T-helper 1 cell treated with Interleukin-12 subunit alpha and Interleukin-12 subunit beta and Interleukin-4 antibody, amounts not matched to agents 30 ng/mL and 1 ng/mL, for 36 hours (primary cell): ENCODE results near the gene MMP15. TPM values are rescaled to one million over a fixed set of nuclear protein-coding genes. Genes with fewer than 3 reads are reported as not detected.
"Not testable (repeated sequence)": the region's sequence is repeated elsewhere in the genome, so short reads cannot be mapped to it uniquely, and the experiment has no call there.

Source experiments
- intact Hi-C: fragments of 100-400 bp; cut with micrococcal nuclease; formaldehyde crosslinking; loops from one replicate; pipeline ENCODE4 v1.15.1; 2024
- total RNA-seq: library from RNA; stranded (reverse); gene quantifications from 2 replicates; pipeline ENCODE4 v1.2.3, GENCODE V29; 2022

The MMP15 gene
- 0.64 and 0.68 TPM in 2 replicates for total RNA-seq

GRCh38 chr16:58025351-58026138 is at the start of gene MMP15:
Gene MMP15, plus strand, starts transcription at chr16:58025754. Its CDS starts 597 bp downstream, at chr16:58026351.
- intact Hi-C loops, result loop anchor here (1.0 to 2.0 kb wide), 4 partner anchors 24 to 290 kb away; partner anchors contain the start of genes CFAP20, KATNB1 and USB1

GRCh38 chr16:57976331-57976796 is 49.2 kb upstream of the MMP15 start:
- intact Hi-C loops, result no loop called here

- intact Hi-C loops, result no loop called here
These were observed 48.0 kb upstream of the MMP15 start for GRCh38 chr16:57977418-57978069.

GRCh38 chr16:57978070-57978465 is 47.5 kb upstream of the MMP15 start:
- intact Hi-C loops, result not testable (repeated sequence)

GRCh38 chr16:57979006-57979585 is 46.5 kb upstream of the MMP15 start:
- intact Hi-C loops, result no loop called here

GRCh38 chr16:57981636-57982035 is 43.9 kb upstream of the MMP15 start:
- intact Hi-C loops, result no loop called here

GRCh38 chr16:57982385-57982784 is 43.2 kb upstream of the MMP15 start:
- intact Hi-C loops, result no loop called here

- intact Hi-C loops, result loop anchor here (1.0 to 5.0 kb wide), 10 partner anchors 17 to 447 kb away; partner anchors contain the start of genes CCDC102A, CFAP20, CSNK2A2 and KATNB1
These were observed 40.9 kb upstream of the MMP15 start for GRCh38 chr16:57984443-57985203.

- intact Hi-C loops, result loop anchor here (1.0 to 5.0 kb wide), 10 partner anchors 16 to 448 kb away; partner anchors contain the start of genes CCDC102A, CFAP20, CSNK2A2 and KATNB1
These were observed 40.1 kb upstream of the MMP15 start for GRCh38 chr16:57985204-57986181.

- intact Hi-C loops, result loop anchor here (5.0 kb wide), 1 partner anchor 449 kb away; the partner anchor contains the start of gene CCDC102A
These were observed 39.4 kb upstream of the MMP15 start for GRCh38 chr16:57986196-57986595.

GRCh38 chr16:57987441-57988177 is 37.9 kb upstream of the MMP15 start:
- intact Hi-C loops, result loop anchor here (5.0 kb wide), 1 partner anchor 450 kb away; the partner anchor contains the start of gene CCDC102A

GRCh38 chr16:57988929-57989328 is 36.6 kb upstream of the MMP15 start:
- intact Hi-C loops, result loop anchor here (5.0 kb wide), 1 partner anchor 452 kb away; the partner anchor contains the start of gene CCDC102A

- intact Hi-C loops, result no loop called here
These were observed 33.9 kb upstream of the MMP15 start for GRCh38 chr16:57991551-57992059.

GRCh38 chr16:57992084-57992483 is 33.5 kb upstream of the MMP15 start:
- intact Hi-C loops, result no loop called here

GRCh38 chr16:57993438-57993837 is 32.1 kb upstream of the MMP15 start:
- intact Hi-C loops, result no loop called here

GRCh38 chr16:57993897-57994296 is 31.7 kb upstream of the MMP15 start:
- intact Hi-C loops, result no loop called here

GRCh38 chr16:57994361-57994760 is 31.2 kb upstream of the MMP15 start:
- intact Hi-C loops, result no loop called here

GRCh38 chr16:57994778-57995177 is 30.8 kb upstream of the MMP15 start:
- intact Hi-C loops, result no loop called here
